TTC549 (cell line): ENCODE measurements around the gene DNAAF1.
"Not testable (repeated sequence)": the region's sequence is repeated elsewhere in the genome, so short reads cannot be mapped to it uniquely, and the experiment has no call there.

Experiments
- FAIRE-seq: peaks from 2 replicates; lab custom pipeline; 2012; peaks lifted over from hg19 to GRCh38; lab: Jason Lieb, UNC

The DNAAF1 gene

DNA sequence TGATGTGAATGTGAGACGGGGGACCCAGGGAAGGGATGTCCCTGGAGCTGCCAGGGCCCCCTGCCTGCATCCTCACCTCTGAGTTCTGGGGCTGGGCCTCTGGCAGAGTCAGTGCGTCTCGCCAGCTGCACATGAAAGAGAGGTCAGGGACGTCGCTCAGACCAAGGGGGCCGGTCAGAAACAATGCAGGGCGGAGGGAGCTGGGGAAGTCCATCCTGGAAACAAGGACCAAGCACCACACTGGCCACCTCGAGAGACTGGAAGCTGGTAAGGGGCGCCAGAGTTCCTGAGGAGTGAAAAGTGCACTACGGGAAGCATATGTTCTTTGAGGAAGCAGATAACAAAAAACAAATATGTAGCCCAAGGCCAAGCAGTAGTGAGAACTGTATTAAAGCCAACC is 39.7 kb downstream of the DNAAF1 start:
- no peak for FAIRE-seq

DNA sequence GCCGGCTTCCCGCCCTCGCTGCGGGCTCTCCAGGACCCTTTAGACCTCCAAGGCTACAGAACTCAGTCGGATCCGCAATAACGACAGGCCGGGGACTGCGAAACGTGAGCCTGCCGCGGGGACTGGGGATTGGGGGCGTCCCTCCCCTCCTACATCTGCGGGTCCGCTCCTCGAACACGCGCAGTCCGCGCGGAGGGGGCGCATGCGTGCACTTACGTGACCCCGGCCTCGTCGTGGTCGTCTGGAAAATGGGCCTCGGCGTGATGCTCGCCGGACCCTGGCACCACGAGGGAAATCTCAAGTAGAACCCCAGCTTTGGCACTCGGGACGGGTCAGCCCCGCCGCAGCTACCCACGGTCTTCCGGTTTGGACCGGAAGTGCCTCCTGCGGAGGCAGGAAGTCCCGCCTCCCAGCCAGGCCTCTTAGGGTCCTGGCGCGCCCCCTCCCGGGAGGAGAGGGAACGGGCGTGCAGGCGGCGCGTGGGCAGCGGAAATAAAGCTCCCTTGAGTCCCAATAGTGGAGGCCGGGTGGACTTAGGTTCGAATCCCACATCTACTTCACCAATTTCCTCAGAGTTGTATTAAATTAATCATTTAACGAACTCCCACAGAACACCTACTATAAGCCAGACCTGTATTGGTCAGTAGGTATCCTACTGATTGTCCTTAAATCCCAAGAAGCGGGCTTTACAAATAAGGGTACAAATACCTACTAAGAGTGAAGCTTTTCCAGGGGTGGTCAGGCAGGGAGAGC is 41.8 kb downstream of the DNAAF1 start, which contains the start of gene TAF1C:
Gene TAF1C (minus strand): TSS at position 373 of the 753 bp plus-strand sequence. CDS start 2,069 bp downstream, outside the sequence.
- FAIRE-seq = peak; percentile 43

DNA sequence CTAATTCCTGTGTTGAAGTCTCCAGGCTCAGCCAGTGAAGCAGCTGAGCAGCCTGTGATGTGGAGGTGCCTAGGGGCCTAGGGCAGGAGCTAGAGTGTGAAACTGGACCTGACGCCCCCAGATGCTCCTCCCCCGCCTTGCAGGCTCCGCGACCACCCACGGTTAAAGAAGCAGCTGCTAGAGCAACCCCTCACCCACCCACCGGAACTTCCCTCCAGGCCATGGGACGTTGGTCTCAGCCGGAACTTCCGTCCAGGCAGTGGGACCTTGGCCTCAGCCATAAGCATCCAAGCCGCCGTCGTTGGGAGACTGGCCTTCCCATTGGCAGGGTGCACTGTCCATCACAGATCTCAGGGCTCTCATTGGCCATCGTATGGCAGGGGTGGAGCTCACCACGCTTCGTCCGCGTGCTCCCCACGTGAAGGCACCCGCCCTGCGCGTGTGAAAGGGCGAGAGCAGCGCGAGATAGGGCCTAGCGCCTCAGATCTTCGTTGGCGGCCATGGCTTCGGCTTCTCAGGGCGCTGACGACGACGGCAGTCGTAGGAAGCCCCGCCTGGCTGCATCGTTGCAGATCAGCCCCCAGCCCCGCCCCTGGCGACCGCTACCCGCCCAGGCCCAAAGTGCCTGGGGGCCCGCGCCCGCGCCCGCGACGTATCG is 45.8 kb downstream of the DNAAF1 start, which contains the start of gene ADAD2:
Gene ADAD2 (plus strand): TSS at position 427 of the 658 bp plus-strand sequence. CDS start 74 bp downstream, at position 501.
- FAIRE-seq = no peak

DNA sequence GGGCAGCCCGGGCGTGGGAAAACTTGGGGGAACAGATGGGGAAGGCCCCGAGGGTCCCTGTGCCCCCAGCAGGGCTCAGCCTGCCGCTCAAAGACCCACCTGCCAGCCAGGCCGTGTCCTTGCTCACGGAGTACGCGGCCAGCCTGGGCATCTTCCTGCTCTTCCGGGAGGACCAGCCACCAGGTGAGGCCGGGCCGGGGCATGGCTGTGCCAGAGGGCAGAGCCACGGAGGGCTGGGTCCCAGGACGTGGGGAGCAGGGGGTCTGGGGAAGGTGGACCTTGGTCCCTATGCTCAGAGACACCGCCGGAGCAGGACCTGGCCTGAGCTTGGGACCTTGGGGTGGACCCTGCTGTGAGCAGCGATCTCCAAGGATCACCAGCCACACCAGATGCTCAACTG is 46.4 kb downstream of the DNAAF1 start:
- FAIRE-seq = no peak

DNA sequence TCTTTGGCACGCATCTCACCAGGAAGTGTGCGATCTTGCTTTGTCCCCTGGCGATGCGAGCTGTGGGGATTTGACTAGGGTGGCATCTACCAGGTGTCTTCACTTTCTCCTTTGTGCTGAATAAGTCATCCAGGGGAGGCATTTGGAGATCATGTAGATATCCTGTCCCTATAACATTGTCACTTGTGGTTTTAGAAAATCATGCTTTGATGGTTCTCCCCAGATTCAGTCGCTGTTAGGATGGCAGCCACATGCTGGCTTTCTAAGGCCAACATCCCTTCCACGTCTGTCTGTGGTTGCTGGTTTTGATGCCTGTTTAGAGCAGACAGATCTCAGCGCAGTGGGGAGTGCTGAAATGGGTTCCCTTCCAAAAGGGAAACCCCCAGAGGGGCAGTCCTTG is 48.4 kb downstream of the DNAAF1 start:
- no peak for FAIRE-seq

DNA sequence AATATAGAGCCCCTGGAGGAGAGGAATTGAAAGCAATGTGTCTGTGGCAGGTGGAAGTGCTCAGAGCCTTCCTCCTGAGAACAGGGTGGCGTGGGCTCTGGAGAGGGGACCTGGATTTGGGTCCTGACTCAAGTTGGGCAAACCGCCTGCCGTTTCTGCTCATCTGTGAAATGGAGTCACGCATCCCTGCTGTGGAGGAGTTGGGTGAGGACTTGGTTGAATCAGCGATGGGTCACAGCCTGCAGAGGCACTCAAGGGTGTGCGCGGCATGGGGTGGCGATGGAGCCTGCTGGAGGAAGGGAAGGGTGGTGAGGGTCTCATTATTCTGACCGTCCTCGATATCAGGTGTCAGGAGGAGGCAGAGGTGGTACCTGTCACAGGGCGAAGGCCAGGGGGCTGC is 48.9 kb downstream of the DNAAF1 start:
- FAIRE-seq = no peak

DNA sequence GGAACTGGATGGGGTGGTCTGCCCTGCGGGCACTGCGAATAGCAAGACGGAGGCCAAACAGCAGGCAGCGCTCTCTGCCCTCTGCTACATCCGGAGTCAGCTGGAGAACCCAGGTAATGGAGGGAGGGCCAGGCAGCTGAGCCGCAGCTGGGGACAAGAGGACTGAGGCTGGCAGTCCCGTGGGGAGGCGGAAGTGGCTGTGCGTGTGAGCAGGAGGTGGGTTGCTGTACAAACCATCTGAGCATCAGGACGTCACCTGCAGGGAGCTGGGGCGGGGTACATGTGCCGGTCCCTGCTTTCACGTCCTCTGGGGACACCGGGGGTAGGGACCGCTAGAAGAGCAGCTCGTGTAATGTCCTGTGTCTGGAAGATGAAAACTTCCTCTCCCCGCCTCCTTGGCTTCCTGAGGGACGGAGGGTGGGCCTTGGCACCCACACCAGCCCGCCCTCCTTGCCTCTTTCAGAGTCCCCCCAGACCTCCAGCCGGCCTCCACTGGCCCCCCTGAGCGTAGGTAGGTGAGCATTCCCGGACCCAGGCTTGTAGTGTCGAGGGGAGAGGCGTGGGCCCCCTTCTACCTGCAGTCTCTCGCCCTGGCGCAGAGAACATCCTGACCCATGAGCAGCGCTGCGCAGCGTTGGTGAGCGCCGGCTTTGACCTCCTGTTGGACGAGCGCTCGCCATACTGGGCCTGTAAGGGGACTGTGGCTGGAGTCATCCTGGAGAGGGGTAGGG is 49.5 kb downstream of the DNAAF1 start:
- no peak for FAIRE-seq

DNA sequence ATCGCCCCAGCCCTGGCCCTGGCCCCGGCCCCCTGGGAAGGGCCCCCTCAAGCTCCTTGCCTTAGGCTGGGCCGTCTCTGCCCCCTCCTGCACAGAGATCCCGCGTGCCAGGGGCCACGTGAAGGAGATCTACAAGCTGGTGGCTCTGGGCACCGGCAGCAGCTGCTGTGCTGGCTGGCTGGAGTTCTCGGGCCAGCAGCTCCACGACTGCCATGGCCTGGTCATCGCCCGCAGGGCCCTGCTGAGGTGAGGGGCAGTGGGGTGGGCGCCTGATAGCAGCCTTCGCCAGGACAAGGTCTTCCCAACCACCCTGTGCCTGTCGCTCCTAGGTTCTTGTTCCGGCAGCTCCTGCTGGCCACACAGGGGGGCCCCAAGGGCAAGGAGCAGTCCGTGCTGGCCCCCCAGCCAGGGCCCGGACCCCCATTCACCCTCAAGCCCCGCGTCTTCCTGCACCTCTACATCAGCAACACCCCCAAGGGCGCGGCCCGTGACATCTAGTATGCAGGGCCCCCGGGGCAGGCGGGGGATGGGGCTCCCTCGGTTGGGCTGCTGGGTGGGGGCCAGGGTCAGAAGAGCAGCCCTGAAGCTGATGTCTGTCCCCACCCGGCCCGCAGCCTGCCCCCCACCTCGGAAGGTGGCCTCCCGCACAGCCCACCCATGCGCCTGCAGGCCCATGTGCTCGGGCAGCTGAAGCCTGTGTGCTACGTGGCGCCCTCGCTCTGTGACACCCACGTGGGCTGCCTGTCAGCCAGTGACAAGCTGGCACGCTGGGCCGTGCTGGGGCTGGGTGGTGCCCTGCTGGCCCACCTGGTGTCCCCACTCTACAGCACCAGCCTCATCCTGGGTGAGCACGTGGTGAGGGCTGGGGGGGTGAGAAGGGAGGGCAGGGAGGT is 50.3 kb downstream of the DNAAF1 start:
- FAIRE-seq = no peak

DNA sequence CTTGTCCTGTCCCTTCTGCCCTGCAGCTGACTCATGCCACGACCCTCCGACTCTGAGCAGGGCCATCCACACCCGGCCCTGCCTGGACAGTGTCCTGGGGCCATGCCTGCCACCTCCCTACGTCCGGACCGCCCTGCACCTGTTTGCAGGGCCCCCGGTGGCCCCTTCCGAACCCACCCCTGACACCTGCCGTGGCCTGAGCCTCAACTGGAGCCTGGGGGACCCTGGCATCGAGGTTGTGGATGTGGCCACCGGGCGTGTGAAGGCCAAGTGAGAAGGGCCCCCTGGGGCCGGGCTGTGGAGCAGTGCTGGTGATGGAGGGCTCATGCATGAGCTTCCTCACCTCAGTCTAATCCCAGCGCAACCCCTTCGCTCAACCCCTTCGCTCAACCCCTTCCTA is 51.0 kb downstream of the DNAAF1 start:
- FAIRE-seq = no peak

DNA sequence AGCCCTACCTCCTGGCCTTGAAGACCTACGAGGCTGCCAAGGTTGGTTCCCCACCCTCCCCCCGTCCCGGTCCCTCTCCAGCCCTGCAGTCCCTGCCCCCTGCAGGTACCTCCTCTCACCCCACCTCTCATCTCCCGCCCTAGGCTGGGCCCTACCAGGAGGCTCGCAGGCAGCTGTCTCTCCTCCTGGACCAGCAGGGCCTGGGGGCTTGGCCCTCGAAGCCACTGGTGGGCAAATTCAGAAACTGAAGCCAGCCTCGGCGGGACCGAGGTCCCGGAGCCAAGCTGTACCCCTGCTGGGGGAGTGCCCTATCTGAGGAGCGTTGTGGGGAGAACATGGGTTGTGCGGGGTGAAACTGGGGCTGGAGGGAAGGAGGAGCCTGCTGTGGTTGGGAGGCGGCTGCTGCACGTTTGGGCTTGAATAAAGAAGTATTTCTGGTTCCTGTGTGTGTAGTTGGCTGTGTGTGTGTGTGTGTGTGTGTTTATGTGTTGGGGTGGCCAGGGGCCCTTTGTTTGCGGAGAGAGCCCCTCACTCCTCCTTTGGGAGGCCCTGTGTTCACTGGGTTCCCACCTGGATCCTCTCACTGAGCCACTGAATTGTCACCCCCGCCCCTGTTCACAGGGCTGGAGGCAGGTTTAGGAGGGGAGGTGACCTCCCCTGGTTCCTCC is 51.8 kb downstream of the DNAAF1 start:
- FAIRE-seq = no peak

DNA sequence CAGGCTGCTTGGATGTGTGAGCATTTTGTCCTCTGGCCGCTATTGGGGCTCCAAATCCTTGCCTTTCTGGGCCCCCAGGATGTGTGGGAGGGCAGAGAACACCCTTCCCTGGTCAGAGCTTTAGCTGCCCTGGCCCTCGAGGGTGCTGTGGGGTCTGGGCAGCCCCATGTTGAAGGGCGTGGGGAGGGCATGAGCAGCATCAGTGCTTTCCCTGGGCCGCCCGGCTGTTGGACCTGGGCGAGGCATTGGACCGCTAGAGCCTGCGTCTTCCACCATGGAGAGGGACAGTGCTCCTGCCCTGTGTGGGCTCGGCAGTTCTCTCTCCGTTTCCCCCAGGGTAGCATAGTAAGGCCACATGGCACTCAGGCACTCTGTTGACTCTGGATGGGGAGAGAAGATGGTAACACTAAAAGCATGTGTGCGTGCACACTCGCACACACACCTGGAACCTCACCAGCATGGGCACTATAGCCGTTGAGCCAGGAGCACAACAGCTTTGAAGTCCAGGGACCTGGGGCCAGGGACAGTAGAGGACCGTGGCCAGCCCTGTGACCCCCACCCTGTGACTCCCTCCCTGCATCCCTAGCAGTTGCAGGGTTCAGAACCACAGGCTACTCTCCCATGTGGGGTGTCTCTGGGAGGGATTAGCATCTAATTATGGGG is 52.5 kb downstream of the DNAAF1 start:
- no peak for FAIRE-seq

DNA sequence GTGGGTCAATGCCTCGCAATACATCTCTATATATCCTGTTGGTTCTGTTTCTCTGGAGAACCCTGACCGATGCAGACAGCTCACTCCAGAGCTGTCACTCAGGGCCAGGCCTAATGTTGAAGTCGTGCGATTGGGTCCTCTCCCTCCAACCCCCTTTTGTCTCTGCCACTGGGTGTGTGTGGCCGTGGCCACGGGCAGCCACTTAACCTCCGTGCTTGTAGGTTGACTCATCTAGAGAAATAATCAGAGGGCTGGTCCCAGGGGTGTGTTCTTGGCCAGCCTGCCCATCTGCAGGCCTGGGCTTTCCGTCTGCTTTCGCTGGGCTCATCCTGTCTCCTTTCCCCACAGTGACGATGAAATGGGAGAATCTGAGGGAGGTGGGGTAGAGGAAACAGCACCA is 53.3 kb downstream of the DNAAF1 start:
- FAIRE-seq = no peak

DNA sequence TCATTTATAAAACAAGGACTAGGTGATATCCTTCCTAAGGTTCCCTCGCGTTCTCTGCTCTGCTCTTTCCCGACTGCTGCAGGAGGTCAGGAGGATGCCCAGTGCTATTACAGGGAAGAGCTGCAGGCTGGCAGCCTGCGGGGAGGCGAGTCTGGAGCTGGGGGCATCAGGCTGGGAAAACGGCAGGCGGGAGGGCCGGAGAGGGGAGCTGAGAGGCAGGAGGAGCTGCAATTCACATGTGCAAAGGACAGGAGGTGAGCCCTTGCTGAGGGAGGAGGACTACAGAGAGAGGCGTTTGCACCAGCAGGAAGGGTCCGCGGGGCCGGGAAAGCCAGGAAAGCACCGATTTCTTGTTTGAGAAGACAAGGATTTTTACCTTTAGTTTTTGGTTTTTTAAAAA is 54.0 kb downstream of the DNAAF1 start:
- FAIRE-seq = no peak

DNA sequence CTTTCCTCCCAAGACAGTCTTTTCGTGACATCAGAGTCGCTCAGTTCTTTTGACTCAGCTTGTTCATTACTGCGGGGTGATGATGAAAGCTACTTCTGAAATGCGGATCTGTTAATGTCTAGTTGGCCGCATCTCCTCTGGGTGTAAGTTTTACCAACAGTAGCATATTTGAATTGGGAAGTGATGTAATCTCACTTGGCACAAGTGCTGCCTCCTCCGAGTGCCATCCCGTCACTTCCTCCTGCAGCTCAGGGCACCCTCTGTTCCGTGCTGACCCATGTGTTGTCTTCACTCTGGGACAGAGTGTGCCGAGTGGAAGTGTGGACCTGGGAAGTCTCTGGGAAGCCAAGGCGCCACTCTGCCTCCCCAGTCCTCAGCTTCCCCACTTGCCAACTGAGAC is 54.8 kb downstream of the DNAAF1 start:
- no peak for FAIRE-seq

DNA sequence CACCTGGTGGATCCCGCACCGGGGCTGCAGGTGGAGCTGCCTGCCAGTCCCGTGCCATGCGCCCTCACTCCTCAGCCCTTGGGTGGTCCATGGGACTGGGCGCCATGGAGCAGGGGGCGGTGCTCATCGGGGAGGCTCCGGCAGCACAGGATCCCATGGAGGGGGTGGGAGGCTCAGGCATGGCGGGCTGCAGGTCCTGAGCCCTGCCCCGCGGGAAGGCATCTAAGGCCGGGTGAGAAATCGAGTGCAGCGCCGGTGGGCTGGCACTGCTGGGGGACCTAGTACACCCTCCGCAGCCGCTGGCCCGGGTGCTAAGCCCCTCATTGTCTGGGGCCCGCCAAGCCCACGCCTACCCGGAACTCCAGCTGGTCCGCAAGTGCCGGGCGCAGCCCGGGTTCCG is 59.4 kb downstream of the DNAAF1 start:
- FAIRE-seq = not testable (repeated sequence)

DNA sequence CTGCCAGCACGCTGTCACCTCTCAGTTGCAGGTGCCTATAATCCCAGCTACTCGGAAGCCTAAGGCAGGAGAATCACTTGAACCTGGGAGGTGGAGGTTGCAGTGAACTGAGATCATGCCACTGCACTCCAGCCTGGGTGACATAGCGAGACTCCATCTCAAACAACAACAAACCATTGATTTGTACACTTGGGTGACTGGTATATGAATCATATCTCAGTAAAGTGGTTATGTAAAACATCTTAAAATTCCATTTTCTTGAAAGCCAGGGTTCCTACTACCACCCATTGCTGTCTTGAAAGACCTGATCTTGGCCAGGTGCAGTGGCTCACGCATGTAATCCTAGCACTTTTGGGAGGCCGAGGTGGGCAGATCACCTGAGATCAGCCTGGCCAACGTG is 60.0 kb downstream of the DNAAF1 start:
- FAIRE-seq = not testable (repeated sequence)

DNA sequence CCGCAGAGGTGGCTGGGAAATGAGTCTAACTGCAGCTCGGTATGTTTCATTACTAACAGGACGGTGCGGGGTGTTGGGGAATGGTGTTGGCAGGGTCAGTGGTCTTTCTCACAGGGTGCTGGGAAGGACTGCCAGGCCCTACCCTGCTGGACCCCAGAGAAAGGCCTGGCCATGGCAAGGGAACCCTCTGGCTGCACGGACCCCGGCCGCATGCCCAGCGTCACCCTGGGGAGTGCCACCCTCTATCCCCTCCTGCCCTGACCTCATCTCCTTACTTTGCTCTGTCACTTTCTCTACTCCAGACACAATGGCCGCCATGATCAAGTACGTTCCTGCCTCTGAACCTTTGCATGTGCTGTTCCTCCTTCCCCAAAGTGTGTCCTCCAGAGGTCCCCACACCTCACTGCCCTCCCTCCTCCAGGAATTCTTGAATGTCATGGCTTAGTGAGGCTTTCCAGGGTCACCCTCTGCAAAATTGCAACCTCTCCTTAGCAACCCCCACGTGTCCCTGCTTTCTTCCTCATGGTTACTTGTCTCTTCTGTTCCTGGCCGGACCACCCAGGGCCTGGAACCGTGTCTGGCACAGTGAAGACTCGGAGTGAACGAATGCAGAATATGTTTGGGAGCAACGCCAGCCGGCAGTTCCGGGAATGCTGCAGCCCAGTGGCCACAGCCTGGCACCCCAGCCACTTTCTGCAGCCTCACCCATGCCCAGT is 61.0 kb downstream of the DNAAF1 start:
- FAIRE-seq = no peak

DNA sequence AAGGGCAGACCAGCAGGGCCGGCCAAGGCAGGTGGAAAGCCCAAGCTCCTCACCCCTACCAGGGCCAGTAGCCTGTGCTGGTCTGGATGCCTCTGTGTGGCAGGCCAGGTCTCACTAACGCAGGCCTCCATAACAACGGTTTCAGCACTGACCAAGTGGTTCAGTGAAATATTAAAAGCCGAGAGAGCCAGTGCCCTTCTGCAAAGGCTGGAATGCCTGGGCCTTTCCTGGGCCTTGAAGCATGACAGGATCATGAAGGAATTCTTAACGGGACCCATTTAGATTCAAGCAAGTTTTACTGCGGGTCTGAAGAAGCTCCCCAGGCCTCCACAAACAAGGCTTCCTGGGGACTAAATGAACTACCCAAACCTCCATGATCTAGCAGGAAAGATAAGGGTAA is 62.1 kb downstream of the DNAAF1 start:
- no peak for FAIRE-seq

DNA sequence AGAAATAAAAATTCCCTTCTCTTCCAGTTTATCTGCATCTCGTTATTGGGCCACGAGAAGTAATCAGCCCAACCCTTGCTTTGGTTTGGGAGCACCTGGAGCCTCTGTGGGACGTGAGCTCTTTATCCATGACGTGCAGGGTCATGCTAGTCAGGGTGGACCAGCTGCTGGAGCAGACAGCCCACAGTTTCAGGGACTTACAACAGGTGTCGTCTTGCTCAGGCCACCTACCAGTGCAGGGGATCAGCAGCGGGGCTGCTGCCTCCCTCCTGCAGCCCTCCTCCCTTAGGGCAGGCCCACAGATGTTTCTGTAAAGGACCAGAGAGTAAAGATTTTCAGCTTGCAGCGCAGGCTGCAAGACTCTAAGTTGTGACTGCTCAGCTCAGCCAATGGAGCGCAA is 62.8 kb downstream of the DNAAF1 start:
- FAIRE-seq = no peak

DNA sequence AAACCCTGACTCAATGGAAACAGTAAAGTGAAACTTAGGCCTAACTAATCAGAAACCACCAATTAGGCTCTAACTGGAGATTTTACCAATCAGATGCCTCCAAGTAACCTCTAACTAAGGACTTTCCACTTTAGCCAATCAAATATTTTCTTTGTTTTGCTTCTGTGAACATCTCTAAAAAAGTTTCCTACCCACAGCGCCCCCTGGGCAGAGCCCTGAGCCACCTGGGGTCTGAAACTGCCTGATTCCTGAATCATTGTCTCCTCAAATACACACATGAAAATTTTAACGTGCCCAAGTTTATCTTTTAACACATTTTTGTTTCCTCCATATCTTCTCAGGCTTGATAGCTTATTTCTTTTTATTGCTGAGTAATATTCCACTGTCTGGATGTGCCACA is 64.9 kb downstream of the DNAAF1 start:
- FAIRE-seq = no peak
